ENCODE data around the gene CASTOR1.

Gene CASTOR1

GRCh38 chr22:30249049-30250038, 40.0 kb downstream of the CASTOR1 start:
- intact Hi-C loops (cut with DNase I): no loop called here
- peak in 1 of 10 donors; percentile 60 for DNase-seq

GRCh38 chr22:30248484-30248883, 40.8 kb downstream of the CASTOR1 start:
- no peak for DNase-seq
- intact Hi-C loops (cut with DNase I): no loop called here

GRCh38 chr22:30247974-30248373, 41.3 kb downstream of the CASTOR1 start:
- DNase-seq: no peak
- intact Hi-C loops (cut with DNase I): no loop called here

GRCh38 chr22:30247561-30247960, 41.7 kb downstream of the CASTOR1 start:
- intact Hi-C loops (cut with DNase I): no loop called here

GRCh38 chr22:30246814-30247376, 42.4 kb downstream of the CASTOR1 start:
- DNase-seq: peak in 1 of 10 donors; percentile 79
- intact Hi-C loops (cut with DNase I): no loop called here

More at GRCh38 chr22:30247561-30247960, 41.7 kb downstream of the CASTOR1 start:
- no peak for DNase-seq

- peak in 2 of 10 donors; percentile 30 to 86 for DNase-seq
- intact Hi-C loops (cut with DNase I): no loop called here
Measured at GRCh38 chr22:30245985-30246813, 43.1 kb downstream of the CASTOR1 start, which contains the start of gene LIF. TSS of gene LIF (minus strand) at chr22:30246759. CDS start at chr22:30246695, 64 bp downstream.

- no peak for DNase-seq
- intact Hi-C loops (cut with DNase I): no loop called here
Measured at GRCh38 chr22:30245181-30245984, 43.9 kb downstream of the CASTOR1 start.

GRCh38 chr22:30244641-30245040, 44.7 kb downstream of the CASTOR1 start:
- intact Hi-C loops (cut with DNase I): no loop called here
- DNase-seq: peak in 1 of 10 donors; percentile 73

- no peak for DNase-seq
- intact Hi-C loops (cut with DNase I): no loop called here
Measured at GRCh38 chr22:30244066-30244465, 45.2 kb downstream of the CASTOR1 start.

- intact Hi-C loops (cut with DNase I): no loop called here
Measured at GRCh38 chr22:30243661-30244060, 45.6 kb downstream of the CASTOR1 start.

GRCh38 chr22:30241576-30242371, 47.5 kb downstream of the CASTOR1 start:
- peak in 1 of 10 donors; percentile 72 for DNase-seq
- intact Hi-C loops (cut with DNase I): no loop called here

More at GRCh38 chr22:30243661-30244060, 45.6 kb downstream of the CASTOR1 start:
- peak in 1 of 10 donors; percentile 75 for DNase-seq

- DNase-seq: peak in 1 of 10 donors; percentile 77
- intact Hi-C loops (cut with DNase I): no loop called here
Measured at GRCh38 chr22:30240541-30241417, 48.5 kb downstream of the CASTOR1 start.

GRCh38 chr22:30239488-30240405, 49.6 kb downstream of the CASTOR1 start:
- intact Hi-C loops (cut with DNase I): no loop called here
- DNase-seq: no peak

- no peak for DNase-seq
- intact Hi-C loops (cut with DNase I): no loop called here
Measured at GRCh38 chr22:30238661-30239487, 50.4 kb downstream of the CASTOR1 start.

GRCh38 chr22:30238136-30238535, 51.2 kb downstream of the CASTOR1 start:
- no peak for DNase-seq
- intact Hi-C loops (cut with DNase I): no loop called here

GRCh38 chr22:30236875-30237274, 52.4 kb downstream of the CASTOR1 start:
- intact Hi-C loops (cut with DNase I): no loop called here
- no peak for DNase-seq

All from posterior cingulate gyrus (tissue), 11 donors.